Motor neuron (in vitro differentiated cells): ENCODE results near the gene OTULIN. TPM values are rescaled to one million over a fixed set of nuclear protein-coding genes. Genes with fewer than 3 reads are reported as not detected.
A peak's percentile ranks its signal among the peaks of the same experiment; 100 is the strongest.

Experiments used
- ATAC-seq, 8 experiments: fragments of 200-7000 bp; cut with Tn5 transposase; replicated peaks in 6 of 8; 2 replicates each; pipeline ENCODE4 v1.8.0; 2021; ENCODE audit warnings: mild to moderate bottlenecking in 8 of 8, moderate library complexity in 8 of 8
- H3K27ac ChIP-seq, 2 donors: fragments of 250-450 bp; sonication (Bioruptor Pico); 2 replicates each; pipeline ENCODE4 v1.9.0; 2021; ENCODE audit warnings: antibody characterized with exemption in 2 of 2, mild to moderate bottlenecking in 2 of 2, moderate library complexity in 1 of 2
- H3K4me1 ChIP-seq, 2 donors: fragments of 250-450 bp; sonication (Bioruptor Pico); replicated peaks in 1 of 2; 2 replicates each; pipeline ENCODE4 v1.6.1; 2021; ENCODE audit warnings: antibody characterized with exemption in 2 of 2, mild to moderate bottlenecking in 2 of 2, moderate library complexity in 1 of 2
- H3K4me3 ChIP-seq, 5 donors: fragments of 250-450 bp; sonication (Bioruptor Pico); 2 replicates each; pipeline ENCODE4 v1.9.0; 2021; ENCODE audit warnings: antibody characterized with exemption in 5 of 5, mild to moderate bottlenecking in 5 of 5, moderate library complexity in 4 of 5
- WGBS, 10 experiments: fragments of 450-650 bp; shearing (Covaris generic); methylation state at CpG; one replicate each; pipeline ENCODE4 v1.0.0; 2022; 5-methylcytosine and 5-hydroxymethylcytosine counted together
- in situ Hi-C, 9 experiments: fragments of 400-800 bp; cut with MboI; loops; one replicate each; pipeline ENCODE4 v1.15.0; 2021; ENCODE audit warnings: low sequenced_read_pairs in 9 of 9, low pct_unique_long_range_greater_than_20kb in 2 of 9; ENCODE audit not compliant: unreplicated experiment in 9 of 9
- total RNA-seq, 8 experiments: library from RNA; unstranded; fragments of 300-600 nt; gene quantifications; 2 replicates each; pipeline versions ENCODE4 v1.2.3 to v1.2.4, GENCODE V29; 2022

Gene OTULIN
- total RNA-seq, 8 experiments from 2014 or later, result 8.4 to 22.2 (median 11.7) TPM

DNA sequence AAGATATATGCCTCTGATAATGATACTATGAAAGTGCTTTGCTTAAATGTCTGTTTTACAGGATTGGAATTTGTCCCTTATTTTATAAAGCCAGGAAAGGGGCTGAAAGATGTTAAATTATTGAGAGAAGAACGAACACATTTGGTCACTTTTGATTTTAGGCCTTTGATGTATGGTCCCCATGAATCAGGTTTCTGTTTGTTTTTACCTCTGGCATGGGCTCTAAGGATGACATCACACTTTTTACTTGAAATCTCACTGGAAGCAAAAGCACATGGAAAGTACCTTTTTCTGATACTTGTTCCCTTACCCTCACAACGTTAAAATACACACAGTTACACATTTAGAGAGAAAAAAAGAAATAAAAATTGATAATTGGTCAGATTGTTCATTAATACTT lies 6.9 kb downstream of the OTULIN start:
- no peak overlapping the region for H3K4me3 ChIP-seq
- ATAC-seq, result no peak
- in situ Hi-C loops, result loop anchor here in 2 of 9 experiments (25.0 kb wide), 1 partner anchor 309 kb away; no protein-coding TSS in a partner anchor
- 20 to 100% (median 71%) methylated on average over 1 to 2 of the region's 2 CpGs; no CpG with 5 or more reads in 1 of the 10 experiments for WGBS, 10 experiments
- no peak overlapping the region for H3K27ac ChIP-seq
- H3K4me1 ChIP-seq, result peaks cover 1% of the 10 kb centered on the region in 2 donors

DNA sequence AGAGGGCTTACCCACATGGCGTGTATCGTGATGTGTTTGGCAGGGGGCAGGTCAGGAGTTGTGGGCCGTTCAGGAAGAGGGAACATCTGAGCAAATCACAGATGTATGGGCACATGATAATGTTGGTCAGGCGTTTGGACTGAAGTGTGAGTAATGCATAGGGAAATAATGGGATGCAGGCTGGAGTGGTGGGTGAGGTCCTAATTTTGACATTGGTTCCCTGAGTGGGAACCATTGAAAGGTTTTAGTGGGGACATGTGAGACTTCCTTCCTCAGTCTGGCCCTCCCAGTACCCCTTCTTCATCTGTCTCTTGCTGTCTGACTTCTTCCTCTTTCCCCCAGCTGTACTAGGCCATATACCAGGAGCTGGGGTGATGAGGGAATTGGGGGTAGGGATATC lies 7.6 kb downstream of the OTULIN start:
- Histone ChIP-seq H3K4me1 (no peaks in the 10 kb centered on the region), H3K4me3 (no peak overlapping the region), H3K27ac (no peak overlapping the region)
- 0 to 100% (median 73%) methylated on average over 1 to 2 of the region's 4 CpGs; no CpG with 5 or more reads in 2 of the 10 experiments for WGBS, 10 experiments
- in situ Hi-C loops, result loop anchor here in 2 of 9 experiments (25.0 kb wide), 1 partner anchor 310 kb away; no protein-coding TSS in a partner anchor
- ATAC-seq, result peak in 3 of 8 experiments; percentile 43 to 59 (median 44)

DNA sequence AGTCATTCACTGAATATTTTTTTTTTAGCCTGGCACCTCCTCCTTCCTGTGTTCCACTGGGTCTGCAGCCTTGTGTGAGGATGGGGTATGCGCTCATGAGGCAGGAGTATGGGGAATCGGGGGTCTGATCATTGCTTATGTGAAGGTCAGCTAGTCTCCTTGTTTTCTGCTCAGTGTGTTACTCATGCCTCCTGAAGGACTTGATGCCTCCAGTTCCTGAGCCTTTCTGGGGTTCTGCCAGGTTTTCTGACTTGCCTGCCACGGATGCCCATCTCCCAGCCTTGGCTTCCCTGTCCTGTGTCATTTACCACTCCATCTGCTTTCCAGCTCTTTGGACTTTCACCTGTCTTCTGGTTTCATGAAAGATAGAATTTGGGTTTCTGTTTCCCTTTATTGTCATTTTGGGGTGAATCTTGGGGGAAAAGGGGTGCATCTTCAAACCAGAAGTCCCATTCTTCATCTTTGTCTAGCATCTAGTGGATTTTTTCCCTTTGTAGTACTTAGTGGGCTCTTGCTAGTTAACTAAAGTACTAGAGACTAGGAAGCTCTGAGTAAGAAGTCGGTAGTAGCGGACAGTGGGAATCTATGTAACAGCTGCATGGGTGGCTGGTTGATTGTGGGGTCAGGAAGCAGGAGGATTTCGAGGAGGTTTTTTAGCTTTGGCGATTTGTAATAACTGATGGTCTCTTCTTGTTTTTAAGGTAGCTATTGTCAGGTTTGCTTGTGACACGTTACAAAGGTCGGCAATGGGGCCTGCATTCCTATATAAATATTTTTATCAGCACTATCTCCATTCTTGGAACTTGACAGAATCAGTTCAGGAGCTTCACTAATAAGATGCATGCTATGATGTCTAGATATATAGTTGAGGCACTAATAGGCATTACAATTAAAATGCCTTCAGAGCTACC lies 8.2 kb downstream of the OTULIN start:
- Histone ChIP-seq H3K27ac (no peak overlapping the region), H3K4me3 (no peak overlapping the region), H3K4me1 (no peaks in the 10 kb centered on the region)
- WGBS, 10 experiments, result 50 to 100% (median 91%) methylated on average over 1 to 7 of the region's 9 CpGs
- ATAC-seq, result peak in 1 of 8 experiments; percentile 9
- in situ Hi-C loops, result loop anchor here in 2 of 9 experiments (25.0 kb wide), 1 partner anchor 310 kb away; no protein-coding TSS in a partner anchor

DNA sequence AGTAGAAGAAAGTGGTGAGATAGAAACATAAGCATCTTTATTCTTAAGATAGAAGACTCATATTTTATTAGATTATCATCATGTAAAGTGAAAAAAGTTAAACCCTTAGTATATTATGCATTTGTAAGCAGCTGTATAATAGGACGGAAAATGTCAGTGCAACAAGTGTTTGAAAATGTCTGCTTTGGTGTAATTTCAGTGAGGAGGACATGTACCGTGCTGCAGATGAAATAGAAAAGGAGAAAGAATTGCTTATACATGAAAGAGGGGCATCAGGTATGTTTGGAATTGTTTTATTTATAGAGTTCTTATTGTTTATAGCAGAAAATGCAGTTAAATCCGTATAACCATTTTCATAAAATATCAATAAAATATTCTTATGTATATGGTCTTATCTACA lies 8.9 kb downstream of the OTULIN start:
- ATAC-seq, result no peak
- Histone ChIP-seq H3K27ac (no peak overlapping the region), H3K4me3 (no peak overlapping the region), H3K4me1 (no peaks in the 10 kb centered on the region)
- in situ Hi-C loops, result loop anchor here in 2 of 9 experiments (25.0 kb wide), 1 partner anchor 311 kb away; no protein-coding TSS in a partner anchor
- 14 to 100% (median 78%) methylated on average over 1 to 3 of the region's 3 CpGs for whole genome bisulfite sequencing, 10 experiments

DNA sequence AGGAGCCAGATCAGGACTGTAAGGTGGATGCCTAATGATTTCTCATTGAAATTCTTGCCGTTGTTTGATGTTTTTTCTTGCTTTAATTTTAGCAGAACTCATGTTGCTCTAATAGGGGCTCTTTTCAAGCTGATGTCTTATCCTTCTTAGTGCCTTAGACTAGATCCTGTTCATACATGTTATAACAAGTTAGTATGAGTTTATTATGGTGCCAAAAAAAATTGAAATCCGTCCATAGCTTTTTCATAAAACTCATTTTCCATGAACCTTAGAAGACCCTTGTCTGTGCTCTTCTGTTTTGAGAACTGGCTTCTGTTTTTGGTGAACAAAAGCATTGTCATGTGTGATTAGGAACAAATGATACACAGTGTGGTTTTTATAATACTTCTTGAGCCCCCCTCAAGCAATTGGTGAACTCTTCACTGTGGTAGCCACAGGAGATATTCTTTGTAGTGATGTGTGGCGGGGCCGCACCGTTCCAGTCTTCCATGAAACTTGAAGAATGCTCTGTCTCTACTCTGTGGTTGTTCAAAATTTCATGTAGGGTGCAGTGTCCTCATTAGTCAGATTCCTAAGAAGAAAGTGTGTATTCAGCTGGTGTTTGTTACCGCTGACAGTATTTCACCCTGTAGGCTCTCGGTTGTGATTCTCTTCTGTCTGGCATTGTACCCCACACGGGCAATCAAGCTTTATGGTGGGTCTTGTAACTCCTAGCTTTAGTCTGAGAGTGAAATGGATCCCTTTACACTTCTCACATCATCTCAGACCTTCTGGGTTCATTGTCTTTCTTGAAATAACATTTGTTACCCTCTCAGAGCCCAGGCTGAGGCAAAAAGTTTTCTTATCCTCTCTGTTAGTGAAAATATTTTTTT lies 10.7 kb downstream of the OTULIN start:
- Histone ChIP-seq H3K4me3 (no peak overlapping the region), H3K27ac (no peak overlapping the region), H3K4me1 (no peaks in the 10 kb centered on the region)
- ATAC-seq, result no peak
- in situ Hi-C loops, result loop anchor here in 2 of 9 experiments (25.0 kb wide), 1 partner anchor 313 kb away; no protein-coding TSS in a partner anchor
- 83 to 97% (median 91%) methylated on average over 2 to 8 of the region's 8 CpGs; no CpG with 5 or more reads in 3 of the 10 experiments for WGBS, 10 experiments

DNA sequence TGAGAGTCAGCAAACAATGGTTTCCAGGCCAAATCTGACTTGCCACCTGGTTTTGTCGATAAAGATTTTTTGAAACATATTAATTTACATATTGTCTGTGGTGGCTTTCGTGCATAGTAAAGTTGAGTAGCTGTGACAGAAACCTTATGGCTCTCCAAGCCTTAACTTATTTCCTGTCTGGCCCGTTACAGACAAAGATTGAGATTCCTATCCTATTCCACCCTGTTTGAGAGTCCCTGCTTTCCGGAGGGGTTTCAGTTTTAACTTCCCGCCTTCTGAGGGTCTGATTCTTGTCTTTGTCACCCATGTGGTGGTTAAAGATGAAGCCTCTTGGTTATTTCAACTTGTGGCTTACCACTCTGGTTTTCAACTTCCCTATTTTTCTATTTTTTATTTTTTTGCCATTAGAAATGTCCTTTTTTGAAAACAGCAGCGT lies 11.4 kb downstream of the OTULIN start:
- in situ Hi-C loops, result no loop called here

DNA sequence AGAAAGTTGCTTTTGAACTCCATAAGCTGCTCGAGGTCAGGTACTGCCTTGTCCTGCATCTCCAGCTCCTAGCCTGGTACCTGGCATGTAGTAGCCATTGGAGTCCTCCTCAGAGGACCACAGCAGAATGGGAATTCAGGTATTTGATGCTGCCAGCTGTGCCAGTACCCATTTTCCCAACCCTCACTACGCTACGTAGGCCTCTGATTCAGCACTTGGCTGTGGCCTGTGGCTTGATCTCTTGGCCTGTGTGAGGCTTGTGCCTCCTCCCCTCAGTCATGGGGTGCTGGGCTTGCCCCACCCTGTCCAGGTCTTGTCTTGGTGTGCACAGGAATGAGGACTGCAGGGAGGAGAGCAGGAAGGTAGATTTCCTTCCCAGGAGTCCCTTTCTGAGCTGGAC lies 11.8 kb downstream of the OTULIN start:
- ATAC-seq, result peak in 2 of 8 experiments; percentile 59 to 66
- in situ Hi-C loops, result no loop called here
- H3K27ac ChIP-seq, result no peak overlapping the region
- H3K4me3 ChIP-seq, result no peak overlapping the region
- no peaks in the 10 kb centered on the region for H3K4me1 ChIP-seq
- WGBS, 10 experiments, result 88 to 100% (median 100%) methylated on average over 1 to 3 of the region's 3 CpGs; no CpG with 5 or more reads in 5 of the 10 experiments

More for the DNA sequence above, 11.4 kb downstream of the OTULIN start:
- Histone ChIP-seq H3K4me1 (no peaks in the 10 kb centered on the region), H3K27ac (no peak overlapping the region), H3K4me3 (no peak overlapping the region)
- WGBS, 10 experiments, result 69 to 95% (median 86%) methylated on average over 3 to 6 of the region's 6 CpGs; no CpG with 5 or more reads in 2 of the 10 experiments
- no peak for ATAC-seq

DNA sequence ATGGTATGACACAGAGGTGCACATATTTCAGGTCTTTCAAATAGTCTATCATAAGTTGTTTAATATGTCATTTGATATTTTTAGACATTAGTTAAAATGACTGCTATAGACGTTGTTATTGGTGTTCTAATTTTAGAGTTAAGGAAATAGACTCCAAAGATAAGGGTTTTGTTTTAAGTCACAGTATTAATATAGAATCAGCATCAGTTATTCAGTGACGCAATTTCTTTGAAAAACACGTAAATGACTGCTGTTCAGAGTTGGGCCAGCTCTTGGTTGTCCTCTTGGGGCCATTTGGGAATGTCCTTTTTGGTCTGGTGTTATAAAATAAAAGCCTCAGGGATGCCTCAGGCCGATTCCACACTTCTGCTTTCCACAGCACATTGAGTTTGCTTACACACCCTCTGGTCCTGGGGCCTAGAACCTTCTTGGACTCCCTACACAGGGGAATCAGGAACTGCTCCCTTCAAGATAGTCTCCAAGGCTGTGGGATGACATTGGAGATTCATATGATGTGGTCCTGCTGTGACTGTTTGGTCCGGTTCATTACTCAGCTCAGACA lies 14.3 kb downstream of the OTULIN start:
- 71 to 100% (median 88%) methylated on average over 1 to 5 of the region's 5 CpGs; no CpG with 5 or more reads in 2 of the 10 experiments for WGBS, 10 experiments
- no peak overlapping the region for H3K27ac ChIP-seq
- in situ Hi-C loops, result no loop called here
- peak in 1 of 8 experiments; percentile 10 for ATAC-seq
- no peak overlapping the region for H3K4me3 ChIP-seq
- no peaks in the 10 kb centered on the region for H3K4me1 ChIP-seq

DNA sequence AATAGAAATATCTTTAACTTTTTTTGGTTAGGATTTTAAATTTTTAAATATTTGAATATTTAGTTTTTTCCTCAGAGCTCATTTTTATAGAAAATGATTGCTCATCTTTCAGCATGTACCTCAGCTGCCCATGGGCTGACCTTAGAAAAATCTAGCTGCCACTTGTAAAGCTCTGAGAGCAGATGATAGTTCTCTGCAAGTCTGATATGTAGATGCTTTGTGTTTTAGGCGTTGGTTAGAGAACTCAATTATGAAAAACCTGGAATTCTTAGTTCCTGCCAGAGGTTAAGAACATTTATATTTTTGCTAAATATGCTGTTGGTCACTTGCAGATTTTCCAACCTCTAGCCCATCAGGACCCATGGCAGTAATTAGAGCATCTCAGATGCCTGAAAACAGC lies 15.1 kb downstream of the OTULIN start:
- in situ Hi-C loops, result no loop called here

DNA sequence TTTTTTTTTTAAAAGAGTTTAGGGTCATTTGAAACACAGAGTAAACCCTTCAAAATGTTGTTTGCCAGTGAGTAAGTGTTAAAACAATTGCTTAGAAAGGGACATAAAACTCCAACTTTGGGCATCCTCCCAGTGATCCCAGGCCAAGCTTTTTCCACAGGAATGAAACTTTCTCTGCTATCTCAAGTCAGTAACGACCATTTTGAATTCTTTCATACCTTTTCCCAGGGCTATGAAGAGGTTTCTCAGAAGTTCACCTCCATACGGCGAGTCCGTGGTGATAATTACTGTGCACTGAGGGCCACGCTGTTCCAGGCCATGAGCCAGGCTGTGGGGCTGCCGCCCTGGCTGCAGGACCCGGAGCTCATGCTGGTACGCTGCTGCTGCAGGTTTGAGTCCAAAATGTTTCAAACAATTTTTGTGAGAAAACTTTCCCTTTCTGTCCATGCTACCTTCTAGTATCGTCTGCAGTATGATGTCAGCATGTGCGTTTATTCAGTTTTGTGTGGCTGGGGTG lies 16.8 kb downstream of the OTULIN start:
- Histone ChIP-seq H3K27ac (no peak overlapping the region), H3K4me1 (no peaks in the 10 kb centered on the region), H3K4me3 (no peak overlapping the region)
- no peak for ATAC-seq
- 80 to 100% (median 97%) methylated on average over 1 to 9 of the region's 10 CpGs; no CpG with 5 or more reads in 1 of the 10 experiments for WGBS, 10 experiments
- in situ Hi-C loops, result no loop called here

More for the DNA sequence above, 15.1 kb downstream of the OTULIN start:
- no peak overlapping the region for H3K4me3 ChIP-seq
- H3K27ac ChIP-seq, result no peak overlapping the region
- 0 to 100% (median 89%) methylated on average over 1 of the region's 1 CpG; no CpG with 5 or more reads in 1 of the 10 experiments for WGBS, 10 experiments
- no peaks in the 10 kb centered on the region for H3K4me1 ChIP-seq
- ATAC-seq, result peak in 3 of 8 experiments; percentile 71 to 78 (median 73)

DNA sequence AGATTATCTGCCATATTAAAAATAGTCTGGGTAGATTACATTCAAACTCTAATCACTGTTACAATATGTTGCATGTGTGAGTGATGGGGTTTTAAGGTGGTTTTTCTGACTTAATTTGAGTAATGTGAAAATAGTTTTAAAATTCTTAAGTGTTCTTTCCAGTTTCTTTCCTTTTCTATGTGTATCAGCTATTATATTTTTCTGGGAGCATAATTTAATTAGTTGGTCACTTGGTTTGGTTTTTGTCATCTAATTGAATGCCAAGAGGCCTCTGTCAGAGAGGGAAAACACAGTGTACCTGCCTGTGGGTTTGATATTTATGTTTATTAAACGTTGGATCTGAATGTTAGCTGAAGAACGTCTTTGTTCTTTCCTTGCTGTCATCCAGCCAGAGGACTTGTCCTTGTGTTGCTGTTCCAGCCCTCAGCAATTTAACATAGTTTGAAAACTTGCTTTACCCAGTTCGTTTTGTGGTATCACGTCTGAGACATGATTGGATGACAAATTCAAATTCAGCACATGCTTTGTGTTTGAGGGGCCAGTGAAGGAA lies 19.5 kb downstream of the OTULIN start:
- ATAC-seq, result no peak
- Histone ChIP-seq H3K27ac (no peak overlapping the region), H3K4me3 (no peak overlapping the region), H3K4me1 (no peaks in the 10 kb centered on the region)
- in situ Hi-C loops, result no loop called here
- 26 to 100% (median 74%) methylated on average over 1 to 4 of the region's 4 CpGs; no CpG with 5 or more reads in 2 of the 10 experiments for WGBS, 10 experiments

DNA sequence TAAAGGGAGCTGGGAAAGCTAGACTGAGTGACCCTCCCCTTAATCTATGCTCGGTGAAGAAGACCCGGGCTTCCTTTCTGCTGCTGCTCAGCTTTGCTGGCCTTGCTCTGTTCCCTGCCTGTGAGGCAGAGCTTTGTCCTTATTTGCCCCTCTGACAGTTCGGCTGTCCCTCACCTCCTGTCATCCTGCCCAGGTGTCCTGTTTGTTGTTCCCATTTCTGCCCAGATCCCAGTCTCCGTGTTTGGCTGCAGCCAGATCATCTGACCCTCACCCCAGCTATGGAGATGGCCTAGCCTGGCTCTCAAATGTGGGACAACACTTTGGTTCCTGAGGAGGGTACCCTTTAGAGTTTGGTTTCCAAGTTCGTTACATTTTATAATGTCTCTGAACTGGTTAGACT lies 20.2 kb downstream of the OTULIN start:
- WGBS, 10 experiments, result 73 to 100% (median 86%) methylated on average over 1 to 4 of the region's 5 CpGs; no CpG with 5 or more reads in 2 of the 10 experiments
- in situ Hi-C loops, result no loop called here
- H3K27ac ChIP-seq, result no peak overlapping the region
- ATAC-seq, result no peak
- no peaks in the 10 kb centered on the region for H3K4me1 ChIP-seq
- no peak overlapping the region for H3K4me3 ChIP-seq
